ENCODE results near the gene DTX1.

DNA sequence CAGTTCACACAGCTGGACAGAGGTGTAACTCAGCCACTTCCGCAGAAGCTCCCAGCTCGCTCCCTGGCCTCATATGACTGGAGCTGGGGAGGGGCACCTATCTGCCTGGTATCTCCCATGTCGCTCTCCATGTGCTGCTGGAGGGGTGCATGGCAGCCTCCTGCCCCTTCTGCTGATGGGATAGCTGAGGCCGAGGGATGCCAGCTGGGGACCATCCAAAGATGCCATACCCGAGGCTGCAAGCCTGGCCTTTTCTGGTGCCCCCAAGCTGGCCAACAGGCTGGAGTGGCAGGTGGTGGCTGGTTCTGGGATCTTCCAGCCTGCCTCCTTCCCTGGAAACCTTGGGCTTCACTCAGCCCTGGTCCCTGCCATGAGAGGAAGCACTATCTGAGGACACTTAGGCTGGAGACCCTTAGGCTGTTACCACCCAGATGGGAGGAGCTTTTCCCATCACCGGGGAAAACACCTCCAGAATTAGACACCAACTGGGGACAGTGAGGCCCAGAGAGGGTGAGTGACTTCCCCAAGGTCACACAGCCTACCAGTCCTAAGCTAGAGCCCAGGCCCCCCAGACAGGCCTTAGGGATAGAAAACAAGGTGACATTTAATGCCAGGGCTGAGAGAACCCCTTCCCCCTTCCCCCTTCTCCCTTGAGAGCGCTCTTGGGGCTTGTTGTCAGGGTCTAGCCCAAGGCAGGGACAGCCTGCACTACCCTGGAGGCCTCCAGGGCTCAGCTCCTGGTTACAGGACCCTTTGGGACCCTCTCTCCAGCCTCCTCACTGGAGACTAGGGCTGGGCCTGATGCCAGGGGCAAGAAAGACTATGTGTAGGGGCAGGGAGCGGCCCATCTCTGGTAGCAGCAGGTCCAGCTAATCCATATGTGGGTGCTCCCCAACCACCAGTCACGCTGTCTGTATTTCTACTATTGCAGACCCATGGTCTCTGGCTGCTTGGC lies 7.1 kb downstream of the DTX1 start:
- TF ChIP-seq EZH2 (IDR thresholded peaks at IDR 0.05) = no peak
- no peak for TF ChIP-seq FOXP2 (optimal IDR thresholded peaks at IDR 0.05; ENCODE audit: control extremely low read depth, extremely low read length, insufficient read depth)
- TF ChIP-seq POLR2AphosphoS5 (IDR thresholded peaks at IDR 0.05; ENCODE audit: borderline replicate concordance, low read depth, low read length) = no peak
